ENCODE measurements around the gene SLC23A1.
A peak's percentile ranks its signal among the peaks of the same experiment; 100 is the strongest.

Gene SLC23A1

DNA sequence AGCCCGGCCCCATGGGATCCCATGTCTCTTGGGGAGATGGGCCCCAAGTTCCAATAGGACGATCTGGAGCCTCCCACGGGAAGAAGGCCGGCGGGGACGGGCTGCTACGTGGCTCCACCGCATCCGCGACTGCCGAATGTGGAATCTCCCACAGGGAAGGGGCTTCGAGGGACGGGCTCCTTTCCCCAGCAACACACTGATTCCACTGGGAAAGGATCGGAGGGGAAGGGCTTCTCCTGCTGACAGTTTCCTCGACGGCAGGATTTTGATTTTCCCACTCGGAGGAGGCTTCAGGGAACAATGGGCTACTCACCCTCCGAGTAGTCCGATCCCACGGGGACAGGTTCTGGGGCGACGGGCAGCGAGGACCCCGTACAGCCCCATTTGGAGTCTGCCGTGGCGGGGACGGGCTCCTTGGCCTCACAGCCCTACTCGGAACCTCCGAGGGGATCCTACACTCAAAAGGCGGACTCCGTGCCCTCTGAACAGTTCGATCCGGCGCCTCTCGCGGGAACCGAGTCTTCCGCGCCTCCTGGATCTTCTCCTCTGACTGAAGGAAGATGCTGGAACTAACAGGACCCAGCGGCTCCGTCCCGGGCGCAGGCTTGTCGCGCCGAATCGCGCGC is 10.5 kb upstream of the SLC23A1 start:
- no peaks in the 10 kb centered on the region; a peak in 1 of 3 replicates for H3K36me3 ChIP-seq (ENCODE audit: control insufficient read depth in 2 of 2, insufficient read depth in 1 of 2, low read length in 2 of 2)
- H3K27ac ChIP-seq (ENCODE audit: extremely low read depth, low read depth, low read length), result no peak overlapping the region
- TF ChIP-seq, protein P1, sequence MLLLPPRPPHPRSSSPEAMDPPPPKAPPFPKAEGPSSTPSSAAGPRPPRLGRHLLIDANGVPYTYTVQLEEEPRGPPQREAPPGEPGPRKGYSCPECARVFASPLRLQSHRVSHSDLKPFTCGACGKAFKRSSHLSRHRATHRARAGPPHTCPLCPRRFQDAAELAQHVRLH (tag by site-specific recombination; IDR thresholded peaks at IDR 0.05), result no peak
- TF ChIP-seq SCRT2 (tag by site-specific recombination; IDR thresholded peaks at IDR 0.05) (no peak), ZNF654 (tag by site-specific recombination; IDR thresholded peaks at IDR 0.05; ENCODE audit: low read depth) (no peak), ZSCAN30 (tag by site-specific recombination; IDR thresholded peaks at IDR 0.05) (no peak), SCRT1 (tag by site-specific recombination; IDR thresholded peaks at IDR 0.05; ENCODE audit: borderline replicate concordance) (no peak), ZNF280C (tag by site-specific recombination; IDR thresholded peaks at IDR 0.05) (no peak), ZNF530 (tag by site-specific recombination; IDR thresholded peaks at IDR 0.05; ENCODE audit: low read depth) (no peak), ZNF416 (tag by site-specific recombination; IDR thresholded peaks at IDR 0.05) (no peak), ZNF670 (tag by site-specific recombination; IDR thresholded peaks at IDR 0.05; ENCODE audit: low read depth) (no peak), ZNF837 (tag by site-specific recombination; IDR thresholded peaks at IDR 0.05) (no peak), GLIS1 (tag by site-specific recombination; IDR thresholded peaks at IDR 0.05) (no peak), AEBP2 (tag by site-specific recombination; IDR thresholded peaks at IDR 0.05; ENCODE audit: borderline replicate concordance) (no peak)
- no peak overlapping the region for H3K4me3 ChIP-seq (ENCODE audit: low read depth, low read length)
- H3K9me3 ChIP-seq (ENCODE audit: control insufficient read depth, insufficient read depth, low read depth, low read length), result no peaks in the 10 kb centered on the region
- CTCF ChIA-PET, result interaction anchor here (0.7 to 1.0 kb wide), 3 partner anchors 29 to 443 kb away, joined by 3 read pairs; no protein-coding TSS in a partner anchor
- POLR2A ChIA-PET, result no interaction called here
- no peaks in the 10 kb centered on the region; the same call in 1 of the 2 replicates for H3K4me1 ChIP-seq (ENCODE audit: control insufficient read depth, insufficient read depth, low read length)

DNA sequence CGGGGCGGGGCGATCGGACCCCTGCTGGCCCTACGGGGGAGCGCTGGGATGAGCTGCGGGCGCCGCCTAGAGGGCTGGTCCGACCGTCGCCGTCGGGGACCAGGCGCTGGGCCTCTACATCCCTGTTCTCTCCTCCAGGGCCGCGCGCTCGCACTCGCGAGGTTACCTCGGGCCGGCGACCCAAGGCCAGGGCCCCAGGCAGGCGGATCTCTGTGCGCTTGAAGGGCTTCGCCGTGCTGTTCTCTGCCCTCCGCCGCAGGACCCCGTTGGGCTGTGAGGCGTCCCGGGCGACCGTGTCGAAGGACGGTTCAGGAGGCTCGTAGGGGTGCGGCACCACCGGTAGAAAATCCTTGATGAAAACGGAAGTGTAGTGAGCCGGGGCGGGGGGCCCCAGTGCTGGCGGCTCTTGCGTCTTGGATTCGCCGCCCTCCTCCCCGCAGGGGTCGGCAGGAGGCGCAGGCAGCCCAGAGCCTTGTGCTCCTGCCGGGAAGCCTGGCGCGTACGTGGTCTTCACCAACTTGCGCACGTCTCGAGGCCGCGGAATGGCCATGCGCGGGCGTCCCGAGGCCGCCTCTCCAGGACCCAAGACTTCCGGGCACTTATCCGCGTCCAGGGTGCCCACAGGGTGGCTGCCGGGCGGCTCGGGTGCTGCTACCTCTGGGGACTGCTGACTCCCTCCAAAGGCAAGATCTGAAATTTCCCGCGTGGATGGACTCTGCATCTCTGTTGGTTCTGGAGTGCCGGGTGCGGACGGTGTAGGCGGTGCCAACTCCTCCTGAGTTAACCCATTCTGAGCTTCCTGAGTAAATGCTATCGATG is 9.8 kb upstream of the SLC23A1 start:
- Histone ChIP-seq H3K9me3 (ENCODE audit: control insufficient read depth, insufficient read depth, low read depth, low read length) (no peaks in the 10 kb centered on the region), H3K36me3 (ENCODE audit: control insufficient read depth in 2 of 2, insufficient read depth in 1 of 2, low read length in 2 of 2) (no peaks in the 10 kb centered on the region; a peak in 1 of 3 replicates), H3K4me3 (ENCODE audit: low read depth, low read length) (peak overlapping the region; percentile 22), H3K4me1 (ENCODE audit: control insufficient read depth, insufficient read depth, low read length) (no peaks in the 10 kb centered on the region; the same call in 1 of the 2 replicates), H3K27ac (ENCODE audit: extremely low read depth, low read depth, low read length) (peak overlapping the region; percentile 62; the same call in 1 of the 2 replicates)
- TF ChIP-seq ZNF707 (tag by site-specific recombination; IDR thresholded peaks at IDR 0.05) (no peak), KLF1 (tag by site-specific recombination; IDR thresholded peaks at IDR 0.05) (no peak), ZNF202 (tag by site-specific recombination; IDR thresholded peaks at IDR 0.05; ENCODE audit: borderline replicate concordance) (0 out of 2 replicates have a peak, but pooled peaks have one; percentile 16), ZFP3 (tag by site-specific recombination; IDR thresholded peaks at IDR 0.05; ENCODE audit: low read depth) (no peak), ZNF221 (tag by site-specific recombination; IDR thresholded peaks at IDR 0.05; ENCODE audit: borderline replicate concordance) (no peak), FEZF1 (tag by site-specific recombination; IDR thresholded peaks at IDR 0.05) (no peak)
- ChIA-PET POLR2A (interaction anchor here (0.7 kb wide), 1 partner anchor 11 kb away, joined by 3 read pairs; the partner anchor contains the start of gene SPATA24), CTCF (interaction anchor here (0.6 to 2.5 kb wide), 6 partner anchors 9 to 1047 kb away, joined by 3 to 18 read pairs (median 4); partner anchors contain the start of gene SPATA24)
